DND-41 (cell line): ENCODE measurements around the gene FBLN7.

Source experiments
- EZH2 ChIP-seq: IDR thresholded peaks from 3 replicates; pipeline ENCODE4 v1.6.1; 2012; ENCODE audit warnings: borderline replicate concordance, low read depth, mild to moderate bottlenecking, moderate library complexity, low read length, inconsistent platforms; ENCODE audit not compliant: severe bottlenecking
- TF ChIP-seq, protein P1 (sequence below): IDR thresholded peaks from 2 replicates; pipeline ENCODE4 v1.5.1; 2012; ENCODE audit warnings: borderline replicate concordance, low read length, moderate library complexity, mild to moderate bottlenecking; ENCODE audit not compliant: poor library complexity, severe bottlenecking; ENCODE audit errors: extremely low read depth

- no peak for TF ChIP-seq EZH2
- TF ChIP-seq, protein P1, sequence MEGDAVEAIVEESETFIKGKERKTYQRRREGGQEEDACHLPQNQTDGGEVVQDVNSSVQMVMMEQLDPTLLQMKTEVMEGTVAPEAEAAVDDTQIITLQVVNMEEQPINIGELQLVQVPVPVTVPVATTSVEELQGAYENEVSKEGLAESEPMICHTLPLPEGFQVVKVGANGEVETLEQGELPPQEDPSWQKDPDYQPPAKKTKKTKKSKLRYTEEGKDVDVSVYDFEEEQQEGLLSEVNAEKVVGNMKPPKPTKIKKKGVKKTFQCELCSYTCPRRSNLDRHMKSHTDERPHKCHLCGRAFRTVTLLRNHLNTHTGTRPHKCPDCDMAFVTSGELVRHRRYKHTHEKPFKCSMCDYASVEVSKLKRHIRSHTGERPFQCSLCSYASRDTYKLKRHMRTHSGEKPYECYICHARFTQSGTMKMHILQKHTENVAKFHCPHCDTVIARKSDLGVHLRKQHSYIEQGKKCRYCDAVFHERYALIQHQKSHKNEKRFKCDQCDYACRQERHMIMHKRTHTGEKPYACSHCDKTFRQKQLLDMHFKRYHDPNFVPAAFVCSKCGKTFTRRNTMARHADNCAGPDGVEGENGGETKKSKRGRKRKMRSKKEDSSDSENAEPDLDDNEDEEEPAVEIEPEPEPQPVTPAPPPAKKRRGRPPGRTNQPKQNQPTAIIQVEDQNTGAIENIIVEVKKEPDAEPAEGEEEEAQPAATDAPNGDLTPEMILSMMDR: no peak
Observed at GRCh38 chr2:112096098-112096497, 42.1 kb upstream of the FBLN7 start.
